Right renal cortex interstitium (tissue), 3 donors: ENCODE measurements around the gene ZNF407. TPM values are rescaled to one million over a fixed set of nuclear protein-coding genes. Genes with fewer than 3 reads are reported as not detected.

Experiments used
- DNase-seq, 3 donors: peaks; one replicate each; pipeline ENCODE4 v3.0.0-alpha.2; 2013; ENCODE audit warnings: low read depth in 3 of 3, low spot score in 2 of 3
- polyA plus RNA-seq, 3 donors: library from polyadenylated mRNA; unstranded; fragments of 120-200 nt; gene quantifications; one replicate each; pipeline ENCODE4 v1.2.1, GENCODE V29; 2013; ENCODE audit not compliant: insufficient read length in 3 of 3

ZNF407 gene
- polyA plus RNA-seq, 3 donors = 9.9 to 11.6 (median 10.9) TPM

- no peak for DNase-seq
Measured at GRCh38 chr18:74906184-74906583, 308.5 kb downstream of the ZNF407 start.

GRCh38 chr18:74914052-74914591, 316.5 kb downstream of the ZNF407 start:
- no peak for DNase-seq

- DNase-seq = no peak
Measured at GRCh38 chr18:74914648-74915047, 317.0 kb downstream of the ZNF407 start.

GRCh38 chr18:74916773-74917393, 319.2 kb downstream of the ZNF407 start:
- DNase-seq = no peak

GRCh38 chr18:74918276-74918790, 320.7 kb downstream of the ZNF407 start:
- no peak for DNase-seq

- no peak for DNase-seq
Measured at GRCh38 chr18:74921057-74921820, 323.6 kb downstream of the ZNF407 start.

DNA sequence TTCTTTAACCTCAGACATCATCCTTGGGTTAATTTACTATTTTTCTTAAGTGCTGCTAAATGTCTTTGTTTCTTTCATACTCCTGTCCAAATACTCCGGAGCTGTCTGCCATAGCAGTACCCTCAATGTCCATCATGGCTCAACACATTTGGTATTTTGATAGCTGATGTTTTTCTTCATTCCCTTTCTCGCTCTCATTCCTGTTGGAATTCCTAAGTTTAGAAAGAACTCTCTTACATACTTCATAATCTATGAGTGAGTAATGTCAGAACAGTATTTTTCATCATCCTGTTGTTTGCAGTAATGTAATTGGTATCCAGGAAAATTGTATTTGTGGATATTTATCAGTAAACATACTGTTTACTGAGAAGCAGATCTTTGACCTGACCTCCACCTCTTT, 328.4 kb downstream of the ZNF407 start:
- no peak for DNase-seq

DNA sequence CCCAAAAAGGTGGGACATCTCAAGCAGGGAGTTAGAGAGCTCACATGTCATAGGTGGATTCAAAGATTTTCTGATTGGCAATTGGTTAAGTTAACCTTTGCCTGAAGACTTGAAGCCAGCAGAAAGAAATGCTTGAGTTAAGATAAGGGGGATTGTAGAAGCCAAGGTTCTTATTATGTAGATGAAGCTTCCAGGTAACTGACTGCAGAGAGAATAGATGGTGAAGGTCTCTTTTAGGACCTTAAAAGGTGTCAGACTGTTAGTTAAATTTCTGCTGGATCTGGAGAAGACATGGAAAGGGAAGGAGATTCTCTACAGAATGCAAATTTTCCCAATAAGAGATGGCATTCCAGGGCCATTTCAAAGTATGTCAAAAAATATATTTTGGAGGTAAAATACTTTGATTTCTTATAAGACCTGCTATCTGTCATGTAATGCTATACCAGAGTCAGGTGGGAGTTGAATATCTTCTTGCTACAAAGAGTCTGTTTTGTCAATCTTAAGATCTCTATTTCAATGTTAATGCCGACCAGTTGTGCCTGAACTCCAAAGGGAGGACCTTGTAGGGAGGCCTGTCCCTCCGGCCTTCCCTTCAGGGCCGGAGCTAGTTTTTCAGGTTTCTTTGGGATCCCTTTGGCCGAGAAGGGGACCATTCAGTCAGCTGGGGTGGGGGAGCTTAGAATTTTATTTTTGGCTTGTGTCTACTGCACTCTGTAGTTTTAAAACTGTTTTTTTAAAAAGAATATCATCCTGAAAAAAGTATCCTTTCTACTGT, 330.7 kb downstream of the ZNF407 start:
- DNase-seq = no peak

- no peak for DNase-seq
Measured at GRCh38 chr18:74929110-74929509, 331.4 kb downstream of the ZNF407 start.

GRCh38 chr18:74930616-74931015, 332.9 kb downstream of the ZNF407 start:
- DNase-seq = no peak

DNA sequence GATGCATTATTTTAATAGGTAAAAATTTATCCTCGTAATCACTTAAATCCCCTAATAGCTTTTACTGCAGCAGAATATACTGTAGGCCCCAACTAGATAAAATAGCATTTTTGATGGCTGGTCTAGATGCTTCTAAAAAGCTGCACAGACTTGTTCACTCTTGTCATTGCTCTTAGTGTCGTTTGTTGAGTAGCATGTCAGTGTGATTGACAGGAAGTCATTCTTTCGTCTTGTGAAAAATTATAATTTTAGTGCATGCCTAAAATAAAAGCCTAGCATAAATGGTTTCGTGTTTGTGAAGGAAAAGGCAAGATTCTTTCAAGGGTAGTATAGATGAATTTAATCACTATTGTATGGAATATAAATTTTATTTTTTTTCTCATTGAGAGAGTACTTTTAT, 336.3 kb downstream of the ZNF407 start:
- no peak for DNase-seq

- DNase-seq = no peak
Measured at GRCh38 chr18:74935434-74935833, 337.8 kb downstream of the ZNF407 start.

GRCh38 chr18:74936343-74936742, 338.7 kb downstream of the ZNF407 start:
- no peak for DNase-seq

- DNase-seq = no peak
Measured at GRCh38 chr18:74937291-74937690, 339.6 kb downstream of the ZNF407 start.

- no peak for DNase-seq
Measured at GRCh38 chr18:74940856-74941255, 343.2 kb downstream of the ZNF407 start.

GRCh38 chr18:74942319-74942910, 344.7 kb downstream of the ZNF407 start:
- no peak for DNase-seq

GRCh38 chr18:74944676-74945075, 347.0 kb downstream of the ZNF407 start:
- DNase-seq = no peak

GRCh38 chr18:74945774-74946545, 348.3 kb downstream of the ZNF407 start:
- DNase-seq = no peak

- no peak for DNase-seq
Measured at GRCh38 chr18:74946646-74947375, 349.1 kb downstream of the ZNF407 start.
